ENCODE data around the gene LMNTD2. TPM values are rescaled to one million over a fixed set of nuclear protein-coding genes. Genes with fewer than 3 reads are reported as not detected.

Gene LMNTD2
- total RNA-seq, 4 donors from 2014 or later: 0.14 to 2.2 (median 0.51) TPM; not detected in 1

GRCh38 chr11:540583-541432, 19.7 kb downstream of the LMNTD2 start:
- H3K36me3 ChIP-seq: no peaks in the 10 kb centered on the region
- intact Hi-C loops (cut with DNase I; ENCODE audit: low total_unique reads): no loop called here
- DNase-seq: no peak
- no peaks in the 10 kb centered on the region for H3K4me1 ChIP-seq
- no peaks in the 10 kb centered on the region for H3K9me3 ChIP-seq
- H3K27me3 ChIP-seq: peaks cover 0 to 9% of the 10 kb centered on the region in 2 donors
- TF ChIP-seq POLR2A (IDR thresholded peaks at IDR 0.05): no peak
- no peak for TF ChIP-seq CTCF (IDR thresholded peaks at IDR 0.05)
- no peak overlapping the region for H3K4me3 ChIP-seq
- no peak overlapping the region for H3K27ac ChIP-seq

DNA sequence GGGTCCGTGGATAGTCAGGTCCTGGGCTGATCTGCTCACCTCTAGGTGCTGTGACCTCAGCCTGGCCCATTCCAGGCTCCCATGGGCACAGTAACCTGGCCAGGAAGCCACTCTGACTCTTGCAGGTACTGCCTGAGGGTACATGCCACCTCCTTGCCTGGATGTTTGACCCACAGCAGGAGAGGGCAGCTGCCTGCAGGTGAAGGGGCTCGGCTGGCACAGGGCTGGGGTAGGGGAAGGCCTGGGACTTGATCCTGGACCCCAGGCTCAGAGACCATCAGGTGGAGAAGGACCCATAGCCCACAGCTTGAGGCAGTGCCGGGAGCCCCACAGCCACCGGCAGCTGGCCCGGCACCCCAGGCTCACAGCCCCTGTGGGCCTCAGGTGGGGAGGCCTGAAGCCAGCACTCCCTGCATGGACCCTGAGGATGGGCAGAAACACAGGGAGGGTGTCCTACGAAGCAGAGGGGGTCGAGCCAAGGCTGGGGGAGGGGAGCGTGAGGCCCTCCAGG, 20.5 kb downstream of the LMNTD2 start:
- no peaks in the 10 kb centered on the region for H3K36me3 ChIP-seq
- no peaks in the 10 kb centered on the region for H3K9me3 ChIP-seq
- H3K4me1 ChIP-seq: no peaks in the 10 kb centered on the region
- TF ChIP-seq CTCF (IDR thresholded peaks at IDR 0.05): no peak
- no peak for TF ChIP-seq POLR2A (IDR thresholded peaks at IDR 0.05)
- no peak overlapping the region for H3K4me3 ChIP-seq
- no peak for DNase-seq
- H3K27me3 ChIP-seq: peaks cover 0 to 9% of the 10 kb centered on the region in 2 donors
- no peak overlapping the region for H3K27ac ChIP-seq
- intact Hi-C loops (cut with DNase I; ENCODE audit: low total_unique reads): no loop called here

DNA sequence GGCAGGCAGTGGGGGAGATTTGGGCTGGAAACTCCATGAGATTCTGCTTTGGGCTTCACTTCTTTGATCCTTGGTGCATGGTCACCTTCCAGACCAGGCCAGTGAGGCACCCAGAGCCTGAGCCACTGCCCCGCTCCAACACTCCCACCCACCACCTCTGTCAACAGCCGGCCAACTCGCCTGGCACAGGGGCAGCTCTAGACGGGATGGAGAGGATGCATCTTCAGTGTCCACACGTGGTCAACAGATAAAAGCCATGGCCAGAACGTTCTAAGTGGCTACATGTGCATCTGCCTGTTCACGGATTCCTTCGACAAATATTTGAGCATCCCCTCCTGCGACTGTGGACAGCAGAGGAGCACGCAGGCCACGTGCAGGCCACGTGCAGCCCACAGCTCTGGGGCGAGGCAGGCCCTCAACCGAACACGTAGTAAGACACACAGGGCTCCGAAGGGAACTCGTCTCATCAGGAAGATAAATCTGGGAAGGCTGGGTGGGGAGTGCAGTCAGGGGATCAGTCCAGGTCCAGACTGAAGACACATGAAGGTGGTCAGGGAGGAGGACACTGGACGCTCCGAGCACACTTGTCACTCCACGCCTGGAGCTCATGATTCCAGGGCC, 22.0 kb downstream of the LMNTD2 start:
- intact Hi-C loops (cut with DNase I; ENCODE audit: low total_unique reads): no loop called here
- TF ChIP-seq POLR2A (IDR thresholded peaks at IDR 0.05): no peak
- no peak for TF ChIP-seq CTCF (IDR thresholded peaks at IDR 0.05)
- Histone ChIP-seq H3K36me3 (no peaks in the 10 kb centered on the region), H3K4me1 (peaks cover 0 to 9% of the 10 kb centered on the region in 2 donors), H3K9me3 (no peaks in the 10 kb centered on the region), H3K27ac (no peak overlapping the region), H3K27me3 (peaks cover 0 to 9% of the 10 kb centered on the region in 2 donors), H3K4me3 (no peak overlapping the region)
- DNase-seq: no peak

DNA sequence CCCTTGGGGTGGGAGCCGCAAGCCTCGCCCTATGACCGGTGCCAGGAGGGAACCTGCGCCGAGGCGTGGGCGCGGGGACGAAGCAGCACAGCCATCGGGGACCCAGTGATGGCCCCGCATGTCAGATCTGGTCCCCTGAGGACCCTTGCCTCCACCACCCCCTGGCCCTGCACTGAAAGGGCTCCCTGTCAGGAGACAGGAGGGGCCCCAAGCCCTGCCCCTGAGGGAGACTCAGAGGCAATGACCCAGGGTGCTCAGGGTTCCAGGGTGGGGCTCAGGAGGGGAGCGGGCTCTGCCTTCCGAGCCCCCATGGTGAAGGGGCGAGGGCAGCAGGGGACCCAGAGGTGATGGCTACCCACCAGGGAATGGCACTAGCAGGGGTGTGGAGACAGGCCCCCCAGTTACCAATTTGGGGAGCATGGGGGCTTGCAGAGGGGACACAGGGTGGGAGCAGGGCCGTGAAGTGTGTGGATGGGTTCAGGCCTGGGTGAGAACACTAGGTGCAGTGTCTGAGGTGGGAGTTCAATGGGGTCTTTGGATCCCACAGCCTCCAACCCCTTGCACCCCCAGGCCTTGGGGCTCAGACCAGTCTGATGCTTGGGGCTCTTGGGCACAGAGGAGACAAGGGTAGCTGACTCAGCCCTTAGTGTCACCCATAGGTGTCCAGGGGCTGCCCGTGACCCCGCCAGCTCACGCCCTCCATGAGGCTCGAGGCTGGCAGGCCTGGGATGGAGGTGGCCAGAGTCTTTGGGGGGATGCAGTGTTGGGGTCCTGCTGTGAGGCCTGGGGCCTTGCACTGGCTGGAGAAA, 22.7 kb downstream of the LMNTD2 start:
- H3K27me3 ChIP-seq: peaks cover 0 to 9% of the 10 kb centered on the region in 2 donors
- TF ChIP-seq CTCF (IDR thresholded peaks at IDR 0.05) (no peak), POLR2A (IDR thresholded peaks at IDR 0.05) (no peak)
- no peak for DNase-seq
- H3K27ac ChIP-seq: no peak overlapping the region
- no peaks in the 10 kb centered on the region for H3K9me3 ChIP-seq
- intact Hi-C loops (cut with DNase I; ENCODE audit: low total_unique reads): no loop called here
- no peaks in the 10 kb centered on the region for H3K36me3 ChIP-seq
- no peak overlapping the region for H3K4me3 ChIP-seq
- peaks cover 0 to 9% of the 10 kb centered on the region in 2 donors for H3K4me1 ChIP-seq

Data from uterus (tissue), 4 donors.